ENCODE measurements around the gene HEYL. TPM values are rescaled to one million over a fixed set of nuclear protein-coding genes. Genes with fewer than 3 reads are reported as not detected.

The HEYL gene
- total and polyA plus RNA-seq, 2 of the 8 experiments (the other 6 are each of a cell fraction or from before 2014, with no cell fraction given), result 1.8 to 3.1 TPM

DNA sequence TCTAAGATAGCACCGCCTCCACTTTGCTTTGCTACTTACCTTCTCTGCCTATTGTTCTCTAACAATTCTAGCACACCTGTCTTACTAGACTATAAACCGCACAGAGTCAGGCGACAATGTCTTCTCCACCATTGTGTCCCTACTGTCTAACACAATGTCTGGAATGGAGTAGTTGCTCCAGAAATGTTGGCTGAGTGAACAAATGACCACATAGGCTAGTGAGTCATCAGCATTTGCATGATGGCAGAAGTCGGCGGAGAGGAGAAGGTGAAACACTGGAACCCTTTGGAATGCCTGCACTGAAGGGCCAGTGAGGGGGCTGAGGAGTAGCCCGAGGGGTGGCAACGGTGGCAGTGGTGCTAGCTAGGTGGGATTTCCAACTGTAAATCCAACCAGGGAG is 48.9 kb downstream of the HEYL start:
- CTCF ChIA-PET (ENCODE audit: partially characterized antibody), result interaction anchor here (0.8 to 2.0 kb wide), 5 partner anchors 16 to 68 kb away, joined by 3 to 5 read pairs (median 4); no protein-coding TSS in a partner anchor
- POLR2A ChIA-PET (ENCODE audit: partially characterized antibody), result interaction anchor here (1.1 to 1.5 kb wide), 3 partner anchors 9 to 65 kb away, joined by 3 to 4 read pairs (median 3); no protein-coding TSS in a partner anchor
- H2BK15ac ChIP-seq (ENCODE audit: low read length), result no peak overlapping the region
- H4K91ac ChIP-seq (replicated peaks; ENCODE audit: insufficient read length, low read length), result no peak overlapping the region
- H3K14ac ChIP-seq (ENCODE audit: insufficient read length), result no peak overlapping the region
- H3K4me3 ChIP-seq (ENCODE audit: extremely low read depth in 1 of 4, insufficient read depth in 2 of 4, low read depth in 3 of 4, low read length in 4 of 4), result no peak overlapping the region
- H2AFZ ChIP-seq (ENCODE audit: low read length), result no peak overlapping the region
- H2BK120ac ChIP-seq (replicated peaks; ENCODE audit: low read depth, low read length), result no peak overlapping the region
- H3K4me2 ChIP-seq (ENCODE audit: insufficient read depth in 1 of 2, low read depth in 2 of 2, low read length in 2 of 2), result no peak overlapping the region
- no peak overlapping the region for H3K9ac ChIP-seq (replicated peaks in 1 of 4; ENCODE audit: extremely low read depth in 1 of 4, low read depth in 3 of 4, low read length in 3 of 4)
- H3K23ac ChIP-seq (ENCODE audit: insufficient read length), result no peak overlapping the region
- no peaks in the 10 kb centered on the region for H3K4me1 ChIP-seq (replicated peaks in 1 of 4; ENCODE audit: control insufficient read depth in 3 of 4, insufficient read depth in 4 of 4, low read length in 3 of 4)
- H2BK12ac ChIP-seq (ENCODE audit: low read depth, low read length), result no peak overlapping the region
- H3K4ac ChIP-seq (replicated peaks; ENCODE audit: insufficient read length, low read depth, low read length), result no peak overlapping the region
- H4K20me1 ChIP-seq (replicated peaks in 1 of 2; ENCODE audit: control insufficient read depth in 1 of 2, insufficient read depth in 2 of 2, low read length in 2 of 2), result no peaks in the 10 kb centered on the region
- H2AK5ac ChIP-seq (ENCODE audit: low read depth, low read length), result no peak overlapping the region
- H2BK5ac ChIP-seq (ENCODE audit: low read depth, low read length), result no peak overlapping the region
- no peaks in the 10 kb centered on the region for H3K9me3 ChIP-seq (ENCODE audit: insufficient read depth in 2 of 2, low read depth in 1 of 2, low read length in 1 of 2)
- H2BK20ac ChIP-seq (ENCODE audit: low read length), result no peak overlapping the region
- H3K56ac ChIP-seq (replicated peaks; ENCODE audit: insufficient read length, low read depth, low read length), result no peak overlapping the region
- no peaks in the 10 kb centered on the region for H3K36me3 ChIP-seq (ENCODE audit: control insufficient read depth in 2 of 4, insufficient read depth in 4 of 4, low read length in 3 of 4)
- 90% methylated on average over 7 of the region's 7 CpGs; no CpG with 5 or more reads in 1 of the 2 experiments for WGBS, 2 experiments (ENCODE audit: extremely low coverage in 1 of 2, insufficient coverage in 1 of 2, insufficient read length in 1 of 2, insufficient replicate concordance in 2 of 2, low coverage in 1 of 2, low lambda C conversion rate in 2 of 2, missing lambda C conversion rate in 1 of 2)
- H3K27ac ChIP-seq (ENCODE audit: low read depth, low read length), result no peak overlapping the region
- TF ChIP-seq KDM1A (IDR thresholded peaks at IDR 0.05; ENCODE audit: borderline replicate concordance, low read length) (no peak), JUN (IDR thresholded peaks at IDR 0.05; ENCODE audit: low read depth, low read length) (no peak), RBBP5 (IDR thresholded peaks at IDR 0.05; ENCODE audit: borderline replicate concordance, low read depth, low read length) (no peak), SIRT6 (IDR thresholded peaks at IDR 0.05; ENCODE audit: low read length) (no peak), RFX5 (IDR thresholded peaks at IDR 0.05; ENCODE audit: borderline replicate concordance, low read depth, low read length) (no peak), TAF1 (IDR thresholded peaks at IDR 0.05; ENCODE audit: low read depth, low read length) (no peak), CEBPB (IDR thresholded peaks at IDR 0.05; ENCODE audit: low read depth, low read length) (no peak), FOSL1 (IDR thresholded peaks at IDR 0.05; ENCODE audit: insufficient read depth, low read depth, low read length) (no peak), TEAD4 (IDR thresholded peaks at IDR 0.05; ENCODE audit: low read depth, low read length) (no peak), KDM4A (IDR thresholded peaks at IDR 0.05; ENCODE audit: low read depth, low read length, severe bottlenecking) (no peak)
- TF ChIP-seq, protein P1, sequence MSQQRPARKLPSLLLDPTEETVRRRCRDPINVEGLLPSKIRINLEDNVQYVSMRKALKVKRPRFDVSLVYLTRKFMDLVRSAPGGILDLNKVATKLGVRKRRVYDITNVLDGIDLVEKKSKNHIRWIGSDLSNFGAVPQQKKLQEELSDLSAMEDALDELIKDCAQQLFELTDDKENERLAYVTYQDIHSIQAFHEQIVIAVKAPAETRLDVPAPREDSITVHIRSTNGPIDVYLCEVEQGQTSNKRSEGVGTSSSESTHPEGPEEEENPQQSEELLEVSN (IDR thresholded peaks at IDR 0.05), result no peak
- FAIRE-seq, result no peak
- no peak overlapping the region for H3K18ac ChIP-seq (ENCODE audit: extremely low read depth, low read length)
- DNase-seq (ENCODE audit: low read depth in 1 of 2, low spot score in 2 of 2), result no peak
- no peaks in the 10 kb centered on the region for H3K79me2 ChIP-seq (ENCODE audit: control insufficient read depth in 1 of 2, insufficient read depth in 2 of 2, low read length in 2 of 2)
- no peaks in the 10 kb centered on the region for H3K23me2 ChIP-seq (ENCODE audit: low read depth, low read length)
- H4K8ac ChIP-seq (ENCODE audit: extremely low read depth, insufficient read depth, low read length), result no peak overlapping the region
- no peak overlapping the region for H4K5ac ChIP-seq (ENCODE audit: insufficient read length, low read depth, low read length)
- no peaks in the 10 kb centered on the region for H3K79me1 ChIP-seq (ENCODE audit: low read depth, low read length)
- peaks cover 0 to 5% (median 3%) of the 10 kb centered on the region in 4 experiments; a peak in 4 of 7 replicates for H3K27me3 ChIP-seq (replicated peaks in 1 of 4; ENCODE audit: control insufficient read depth in 3 of 4, extremely low read depth in 1 of 4, insufficient read depth in 3 of 4, low read length in 3 of 4)
